ENCODE measurements around the gene SIL1.
"Not testable (repeated sequence)": the region's sequence is repeated elsewhere in the genome, so short reads cannot be mapped to it uniquely, and the experiment has no call there.

Gene SIL1

GRCh38 chr5:138936968-138937345, 261.2 kb downstream of the SIL1 start:
- no peak for DNase-seq

- DNase-seq: no peak
Observed at GRCh38 chr5:138936225-138936967, 261.8 kb downstream of the SIL1 start.

- DNase-seq: no peak
Observed at GRCh38 chr5:138935466-138935865, 262.7 kb downstream of the SIL1 start.

GRCh38 chr5:138934971-138935370, 263.2 kb downstream of the SIL1 start:
- DNase-seq: no peak

- DNase-seq: no peak
Observed at GRCh38 chr5:138933522-138934290, 264.5 kb downstream of the SIL1 start.

GRCh38 chr5:138932171-138932810, 265.9 kb downstream of the SIL1 start:
- no peak for DNase-seq

GRCh38 chr5:138930371-138931097, 267.6 kb downstream of the SIL1 start:
- DNase-seq: no peak

GRCh38 chr5:138929571-138929955, 268.6 kb downstream of the SIL1 start:
- DNase-seq: no peak

- DNase-seq: no peak
Observed at GRCh38 chr5:138927979-138928378, 270.2 kb downstream of the SIL1 start.

- DNase-seq: no peak
Observed at GRCh38 chr5:138927544-138927943, 270.6 kb downstream of the SIL1 start.

- no peak for DNase-seq
Observed at GRCh38 chr5:138926688-138927448, 271.3 kb downstream of the SIL1 start.

GRCh38 chr5:138926257-138926656, 271.9 kb downstream of the SIL1 start:
- no peak for DNase-seq

- no peak for DNase-seq
Observed at GRCh38 chr5:138925090-138925635, 273.0 kb downstream of the SIL1 start.

GRCh38 chr5:138922494-138922893, 275.7 kb downstream of the SIL1 start:
- no peak for DNase-seq

GRCh38 chr5:138921362-138921761, 276.8 kb downstream of the SIL1 start:
- not testable (repeated sequence) for DNase-seq

GRCh38 chr5:138920181-138920580, 278.0 kb downstream of the SIL1 start:
- no peak for DNase-seq

GRCh38 chr5:138918686-138919085, 279.5 kb downstream of the SIL1 start:
- no peak for DNase-seq

GRCh38 chr5:138914338-138914737, 283.8 kb downstream of the SIL1 start:
- DNase-seq: no peak

- DNase-seq: no peak
Observed at GRCh38 chr5:138913773-138914172, 284.4 kb downstream of the SIL1 start.

GRCh38 chr5:138912093-138912492, 286.1 kb downstream of the SIL1 start:
- DNase-seq: no peak

GRCh38 chr5:138911441-138911840, 286.7 kb downstream of the SIL1 start:
- no peak for DNase-seq

GRCh38 chr5:138910546-138911185, 287.5 kb downstream of the SIL1 start:
- no peak for DNase-seq

Measured in activated CD8-positive, alpha-beta memory T cell treated with anti-CD3 and anti-CD28 coated beads, Interleukin-2, amount 50 U/mL, for 4 hours (primary cell).